NCI-H1105 (cell line): ENCODE measurements around the gene ALG3.

Experiments used
- DNase-seq: peaks from one replicate; lab custom pipeline; 2025; lab: John Stamatoyannopoulos, UW

Gene ALG3

DNA sequence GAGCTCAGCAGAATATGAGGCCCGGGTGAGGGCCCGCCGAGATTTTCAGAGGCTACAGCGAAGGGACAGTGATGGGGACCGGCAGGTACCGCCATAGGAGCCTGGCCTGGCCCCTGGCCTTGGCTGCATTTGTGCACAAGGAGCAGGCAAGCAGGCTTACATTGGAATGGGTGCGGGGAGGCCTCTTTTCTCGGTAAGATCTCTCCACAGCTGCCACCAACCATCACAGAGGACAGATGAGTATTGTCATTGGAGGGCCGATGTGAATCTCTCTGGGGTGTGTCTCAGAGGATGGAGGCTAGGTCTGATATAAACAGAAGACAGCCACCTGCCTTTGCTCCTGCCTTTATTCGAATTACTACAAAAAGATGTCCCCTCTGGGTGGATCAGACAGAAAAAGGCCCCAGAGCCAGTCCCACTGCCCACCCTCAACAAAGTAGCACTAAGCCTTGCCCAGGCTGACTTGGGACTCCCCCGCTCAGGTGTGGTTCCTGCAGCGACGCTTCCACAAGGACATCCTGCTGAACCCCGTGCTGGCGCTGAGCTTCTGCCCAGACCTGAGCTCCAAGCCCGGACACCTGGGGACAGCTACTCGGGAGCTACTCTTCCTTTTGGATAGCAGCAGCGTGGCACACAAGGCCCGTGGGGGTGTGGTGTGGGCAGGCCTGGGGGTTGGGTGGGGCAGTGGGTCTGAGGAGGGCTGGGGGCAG is 13.9 kb downstream of the ALG3 start:
- no peak for DNase-seq

DNA sequence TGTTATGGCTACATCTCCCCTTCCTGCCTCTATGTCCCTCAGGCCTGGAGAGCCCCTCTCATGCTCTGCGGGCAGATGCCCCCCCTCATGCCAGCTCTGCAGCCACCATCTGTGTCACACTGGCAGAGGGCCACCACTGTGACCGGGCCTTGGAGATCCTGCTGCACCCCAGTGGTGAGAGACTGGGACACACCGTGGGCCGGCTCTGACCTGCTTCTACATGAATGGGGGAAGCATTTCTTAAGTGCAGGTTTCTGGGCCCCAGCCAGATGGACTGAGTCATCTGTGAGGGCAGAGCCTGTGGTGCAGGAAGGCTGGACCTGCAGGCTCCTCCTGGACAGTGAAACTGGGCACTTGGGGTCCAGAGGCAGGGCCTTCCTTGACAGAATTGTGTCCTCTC is 14.5 kb downstream of the ALG3 start:
- no peak for DNase-seq

DNA sequence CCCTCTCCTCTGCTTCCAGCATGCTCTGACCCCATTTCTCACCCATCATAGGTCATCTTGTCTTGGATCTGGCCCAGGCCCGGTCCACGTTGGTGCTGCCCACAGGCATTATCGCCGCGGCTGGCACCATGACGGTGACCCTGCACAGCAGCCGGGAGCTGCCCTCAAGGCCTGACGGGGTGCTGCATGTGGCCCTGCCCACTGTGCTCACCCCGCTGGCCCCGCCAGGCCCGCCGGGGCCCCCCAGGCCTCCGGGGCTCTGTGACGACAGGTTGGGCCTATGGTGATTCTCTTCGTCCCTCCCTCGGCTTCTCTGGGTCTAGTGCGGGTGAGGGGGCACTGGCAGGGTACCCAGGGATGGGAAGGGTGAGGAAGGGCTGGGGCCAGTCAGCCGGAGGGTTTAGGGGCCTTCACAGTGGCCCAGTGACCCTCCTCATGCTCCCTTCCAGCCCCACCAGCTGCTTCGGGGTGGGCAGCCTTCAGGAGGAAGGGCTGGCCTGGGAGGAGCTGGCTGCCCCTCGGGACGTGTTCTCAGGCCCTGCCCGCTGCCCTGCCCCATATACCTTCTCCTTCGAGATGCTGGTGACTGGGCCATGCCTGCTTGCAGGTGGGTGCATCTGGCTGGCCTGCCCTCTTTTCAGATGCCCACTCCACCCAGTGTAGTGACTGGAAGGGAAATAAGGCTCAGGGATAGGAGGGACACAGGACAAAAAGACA is 15.5 kb downstream of the ALG3 start:
- no peak for DNase-seq

DNA sequence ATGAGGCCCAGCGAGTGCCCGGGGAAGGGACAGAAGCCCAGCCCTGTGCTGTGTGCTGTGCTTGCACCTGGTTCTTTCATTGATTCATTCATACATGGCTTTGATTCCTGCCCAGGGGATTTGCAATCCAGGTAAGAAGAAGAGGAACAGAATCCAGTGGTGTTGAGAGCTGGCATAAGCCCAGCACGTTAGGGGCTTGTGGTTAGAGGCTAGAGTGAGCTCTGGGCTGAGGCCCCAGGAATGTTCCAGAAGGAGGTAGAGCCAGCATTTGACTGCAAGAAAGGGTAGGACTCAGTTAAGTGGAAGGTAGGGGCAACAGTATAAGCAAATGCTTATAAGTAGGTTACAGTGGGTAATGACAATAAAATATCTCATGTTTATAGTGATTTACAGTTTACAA is 17.1 kb downstream of the ALG3 start:
- DNase-seq: no peak

DNA sequence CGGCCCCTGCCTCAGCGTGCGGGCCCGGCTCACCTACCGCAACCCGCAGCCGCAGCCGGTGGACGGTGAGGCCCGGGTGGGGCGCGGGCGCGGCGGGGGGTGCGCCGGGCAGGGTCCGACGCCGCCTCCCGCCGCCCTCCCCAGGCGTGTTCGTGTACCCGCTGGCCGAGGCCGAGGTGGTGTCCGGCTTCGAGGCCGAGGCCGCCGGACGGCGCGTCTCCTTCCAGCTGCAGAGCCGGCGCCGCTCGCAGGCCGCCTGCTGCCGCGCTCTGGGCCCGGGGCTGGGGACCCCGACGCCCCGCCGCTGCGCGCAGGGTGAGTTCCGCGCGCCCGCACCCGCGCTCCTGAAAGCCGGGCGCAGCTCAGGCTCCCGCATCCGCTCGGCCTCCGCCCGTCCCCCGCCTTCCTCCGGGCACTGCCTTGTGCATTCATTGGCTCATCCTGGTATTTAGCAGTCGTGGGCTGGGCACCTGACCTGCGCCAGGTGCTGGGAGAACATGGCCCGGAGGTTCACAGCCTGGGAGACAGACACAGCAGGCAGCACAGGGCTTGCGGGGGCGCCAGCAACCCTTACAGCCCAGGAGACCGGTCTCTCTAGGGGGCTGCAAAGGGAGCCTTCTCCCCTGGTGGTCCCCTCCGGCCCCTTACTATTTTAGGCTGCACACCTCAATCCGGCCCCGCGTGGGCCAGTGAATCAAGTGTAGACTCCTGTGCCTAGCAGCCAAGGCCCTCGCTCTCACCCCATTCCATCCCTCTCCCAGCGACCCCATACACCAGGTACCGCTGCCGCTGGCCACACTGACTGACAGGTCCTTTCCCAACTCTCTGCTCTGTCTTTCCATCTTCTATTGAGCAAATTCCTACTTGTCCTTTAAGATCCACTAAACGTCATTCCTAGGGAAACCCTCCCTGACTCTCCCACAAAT is 17.9 kb downstream of the ALG3 start:
- peak; percentile 75 for DNase-seq

DNA sequence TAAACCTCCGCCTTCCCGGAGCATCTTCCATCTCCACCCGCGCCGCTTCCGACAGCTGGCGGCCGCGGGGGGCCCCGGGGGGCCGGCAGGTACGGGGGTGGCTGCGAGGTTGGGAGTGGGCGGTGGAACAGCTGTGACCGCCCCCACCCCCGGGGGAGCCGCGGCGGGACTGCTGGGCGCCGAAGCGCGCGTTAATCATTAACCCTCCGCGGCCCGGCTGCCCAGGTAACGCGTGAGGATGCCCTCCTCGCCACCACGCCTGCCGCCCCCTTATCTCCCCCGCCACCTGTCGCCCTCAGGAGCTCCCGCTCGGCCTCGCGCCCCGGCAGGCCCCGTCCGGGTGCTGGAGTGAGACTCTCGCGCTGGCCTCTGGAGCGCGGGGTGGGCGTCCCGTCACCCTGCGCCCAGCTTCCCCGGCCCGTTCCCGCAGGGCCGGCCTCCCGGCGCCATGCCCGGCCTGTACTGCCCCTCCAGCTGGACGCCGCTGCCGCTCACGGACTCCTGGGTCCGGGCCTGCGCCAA is 18.6 kb downstream of the ALG3 start:
- DNase-seq: peak; percentile 28

DNA sequence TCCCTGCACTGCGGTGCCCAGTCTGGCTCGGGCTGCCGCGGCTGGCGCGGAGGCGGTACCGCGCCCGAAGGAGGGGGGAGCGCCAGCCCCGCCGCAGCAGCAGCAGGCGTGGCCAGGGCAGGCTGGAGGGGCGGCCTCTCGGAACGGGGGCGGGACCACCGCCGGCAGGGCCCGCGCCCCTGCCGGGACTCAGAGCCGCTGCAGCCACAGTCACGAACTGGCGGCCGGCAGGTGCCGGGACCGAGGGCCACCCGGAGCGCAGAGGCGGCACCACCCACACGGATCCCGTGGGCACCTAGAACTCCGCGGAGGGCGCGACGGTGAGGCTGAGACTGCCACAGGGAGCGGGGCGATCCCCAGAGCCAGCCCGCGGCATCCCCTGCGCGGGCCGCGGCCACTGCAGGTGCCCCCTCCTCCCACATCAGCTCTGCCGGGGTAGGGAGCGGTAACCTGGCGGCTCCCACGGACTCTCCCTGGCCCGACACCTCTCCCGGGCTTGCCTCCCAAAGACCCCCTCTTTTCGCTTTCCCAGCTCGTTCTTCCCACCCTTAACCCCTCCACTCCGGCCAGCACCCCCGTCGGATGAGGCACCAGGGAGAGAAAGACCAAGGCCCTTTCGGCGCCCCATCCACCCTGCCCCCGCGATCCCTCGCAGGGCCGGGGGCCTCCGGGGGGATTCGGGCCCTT is 19.2 kb downstream of the ALG3 start, which contains the start of gene VWA5B2:
Gene VWA5B2, plus strand, starts transcription at position 192 of the 687 bp plus-strand sequence. CDS start 944 bp downstream, outside the sequence.
- DNase-seq: peak; percentile 79

DNA sequence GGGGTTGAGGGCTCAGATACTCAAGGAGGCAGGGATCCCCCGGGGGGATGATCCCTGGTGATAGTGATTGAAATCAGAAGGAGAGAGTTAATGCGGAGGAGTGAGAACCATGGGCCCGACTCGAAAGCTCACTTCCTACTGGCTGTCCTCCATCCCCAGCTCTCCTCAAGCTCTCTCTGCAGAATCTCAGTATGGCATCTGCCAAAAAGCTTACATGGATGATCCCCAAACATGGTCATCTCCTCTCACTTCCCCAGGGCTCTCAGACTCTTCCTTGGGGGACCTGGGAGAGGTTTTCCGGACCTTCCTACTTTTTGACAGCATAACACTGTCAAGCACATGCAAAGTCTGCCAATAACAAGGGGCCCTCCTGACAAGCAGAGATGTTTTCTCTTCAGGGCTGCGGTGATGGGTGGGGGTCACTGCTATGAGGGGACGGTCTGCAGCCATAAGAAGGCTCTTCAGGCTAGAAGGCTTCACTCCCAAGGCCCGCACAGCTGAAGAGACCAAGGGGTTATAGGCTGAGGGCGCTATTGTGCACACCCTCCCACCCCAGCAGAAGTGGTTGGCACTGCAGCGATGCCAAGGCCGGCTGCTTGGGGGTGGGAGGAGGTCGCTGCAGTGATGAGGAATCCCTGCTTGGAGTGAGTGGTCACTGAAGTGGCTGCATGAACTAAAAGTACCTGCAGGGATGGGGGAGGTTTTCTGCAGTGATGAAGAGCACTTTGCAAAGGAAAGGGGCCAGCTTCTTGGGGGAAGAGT is 20.2 kb downstream of the ALG3 start:
- no peak for DNase-seq

DNA sequence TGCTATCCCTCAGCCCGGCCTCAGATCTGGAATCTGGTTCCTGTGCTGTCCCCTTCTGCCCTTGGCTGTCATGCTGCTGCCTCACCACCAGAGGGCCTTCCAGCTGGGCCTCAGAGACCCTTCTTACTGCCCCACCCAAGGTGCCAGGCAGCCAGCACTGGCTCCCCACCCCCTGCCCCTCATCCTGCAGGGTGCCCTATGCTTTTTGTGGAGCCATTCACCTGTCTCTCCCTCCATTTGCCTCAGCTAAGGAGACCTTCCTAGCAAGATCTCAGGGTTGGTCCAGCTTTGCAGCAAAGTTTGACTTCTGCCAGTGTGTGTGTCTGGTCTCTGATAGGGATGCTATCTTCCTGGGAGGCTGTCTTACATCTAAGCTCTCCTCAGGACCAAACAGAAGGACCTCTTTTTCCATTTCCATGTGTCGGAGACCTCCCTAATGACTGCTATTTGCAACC is 21.3 kb downstream of the ALG3 start:
- DNase-seq: peak; percentile 52

DNA sequence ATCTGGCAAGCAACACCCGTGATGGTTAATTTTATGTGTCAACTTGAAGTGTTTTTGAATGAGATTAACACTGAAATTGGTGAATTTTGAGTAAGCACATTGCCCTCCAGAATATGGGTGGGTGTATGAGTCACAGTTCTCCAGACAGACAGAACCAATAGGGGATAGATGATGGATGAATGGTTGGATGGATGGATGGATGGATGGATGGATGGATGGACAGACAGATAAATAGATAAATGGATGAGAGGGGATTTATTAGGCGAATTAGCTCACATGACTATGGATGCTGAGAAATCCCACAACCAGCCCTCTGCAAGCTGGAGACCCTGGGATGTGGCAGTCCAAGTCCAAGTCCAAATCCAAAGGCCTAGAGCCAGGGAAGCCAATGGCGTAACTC is 24.8 kb downstream of the ALG3 start:
- DNase-seq: no peak

DNA sequence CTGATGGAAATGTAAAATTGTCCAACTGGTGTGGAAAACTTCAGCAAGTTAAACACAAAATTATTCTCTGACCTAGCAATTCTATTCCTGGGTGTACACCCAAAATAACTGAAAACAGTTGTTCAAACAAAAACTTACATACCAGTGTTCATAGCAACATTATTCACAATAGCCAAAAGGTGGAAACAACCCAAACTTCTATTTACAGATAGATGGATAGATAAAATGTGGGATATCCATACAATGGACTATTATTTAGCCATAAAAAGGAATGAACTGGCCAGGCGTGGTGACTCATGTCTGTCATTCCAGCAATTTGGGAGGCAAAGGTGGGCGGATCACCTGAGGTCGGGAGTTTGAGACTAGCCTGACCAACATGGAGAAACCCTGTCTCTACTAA is 26.2 kb downstream of the ALG3 start:
- DNase-seq: no peak

DNA sequence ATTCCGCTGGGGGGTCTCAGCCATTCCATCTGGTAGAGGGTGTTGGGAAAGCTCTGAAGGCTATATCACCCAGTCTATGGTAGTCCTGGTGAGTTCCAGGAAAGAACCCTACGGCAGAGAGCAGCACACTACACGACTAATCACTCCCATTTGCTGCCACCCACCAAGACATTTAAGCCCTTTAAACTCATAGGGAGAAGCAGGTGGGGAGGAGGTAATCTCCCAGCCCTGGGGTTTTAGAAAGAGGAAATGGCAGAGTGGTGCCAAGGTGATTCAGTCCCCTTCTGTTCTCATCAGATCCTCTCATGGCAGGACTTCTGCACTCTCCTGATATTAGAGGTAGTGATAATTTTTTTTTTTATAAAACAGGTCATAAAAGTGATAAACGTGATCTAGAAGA is 29.9 kb downstream of the ALG3 start:
- DNase-seq: no peak

DNA sequence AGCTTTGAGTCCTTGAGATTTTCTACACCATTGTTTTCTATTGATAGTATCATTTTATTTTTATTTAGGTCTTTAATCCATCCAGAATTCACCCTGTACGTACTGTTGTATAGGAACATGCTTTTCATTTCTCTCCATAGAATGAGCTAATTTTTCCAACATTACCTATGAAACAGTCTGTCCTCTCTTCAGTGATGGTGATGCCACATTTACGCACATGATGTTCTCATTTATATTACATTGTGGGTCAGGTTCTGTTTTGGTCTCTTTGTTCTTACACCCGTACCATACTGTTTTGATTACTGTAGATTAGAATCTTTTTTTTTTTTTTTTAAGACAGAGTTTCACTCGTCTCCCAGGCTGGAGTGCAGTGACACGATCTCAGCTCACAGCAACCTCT is 37.0 kb downstream of the ALG3 start:
- no peak for DNase-seq

DNA sequence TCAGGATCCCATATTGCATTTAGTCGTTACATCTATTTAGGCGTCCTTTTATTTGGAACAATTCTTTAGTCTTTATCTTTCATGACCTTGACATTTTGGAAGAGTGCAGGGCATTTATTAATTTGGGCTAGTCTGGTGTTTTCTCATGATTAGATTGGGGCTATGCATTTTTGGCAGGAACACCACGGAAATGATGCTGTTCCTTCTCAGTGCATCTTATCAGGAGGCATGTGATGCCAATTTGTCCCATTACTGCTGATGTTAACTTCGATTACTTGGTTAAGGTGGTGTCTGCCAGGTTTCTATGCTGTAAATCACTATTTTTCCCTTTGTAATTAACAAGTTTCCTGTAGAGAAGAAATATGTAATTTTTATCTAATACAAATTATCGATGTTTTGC is 37.5 kb downstream of the ALG3 start:
- no peak for DNase-seq

DNA sequence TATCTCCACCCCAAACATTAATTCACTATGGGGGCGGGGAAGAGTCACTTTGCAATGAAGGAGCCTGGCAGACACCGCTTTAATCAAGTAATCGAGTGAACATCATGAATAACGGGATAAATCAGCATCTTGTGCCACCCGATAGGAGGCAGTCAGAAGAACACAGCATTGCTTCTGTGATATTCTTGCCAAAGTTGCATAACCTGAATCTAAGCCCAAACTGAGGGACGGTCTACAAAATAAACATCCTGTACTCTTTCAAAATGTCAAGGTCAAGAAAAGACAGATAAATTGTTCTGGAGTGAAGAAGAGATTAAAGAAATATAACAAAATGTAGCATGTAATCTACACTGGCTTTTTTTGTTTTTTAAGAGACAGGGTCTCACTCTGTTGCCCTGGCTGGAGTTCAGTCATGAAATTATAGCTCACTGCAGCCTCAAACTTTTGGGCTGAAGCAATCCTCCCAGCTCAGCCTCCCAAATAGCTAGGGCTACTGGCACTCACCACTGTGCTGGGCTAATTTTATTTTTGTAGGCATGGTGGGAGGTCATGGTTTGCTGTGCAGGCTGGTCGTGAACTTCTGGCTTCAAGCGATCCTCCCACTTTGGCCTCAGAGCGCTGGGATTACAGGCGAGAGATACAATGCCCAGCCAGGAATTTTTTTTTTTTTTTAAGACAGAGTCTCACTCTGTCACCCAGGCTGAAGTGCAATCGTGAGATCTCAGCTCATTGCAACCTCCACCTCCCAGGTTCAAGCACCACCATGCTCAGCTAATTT is 39.4 kb downstream of the ALG3 start:
- no peak for DNase-seq

DNA sequence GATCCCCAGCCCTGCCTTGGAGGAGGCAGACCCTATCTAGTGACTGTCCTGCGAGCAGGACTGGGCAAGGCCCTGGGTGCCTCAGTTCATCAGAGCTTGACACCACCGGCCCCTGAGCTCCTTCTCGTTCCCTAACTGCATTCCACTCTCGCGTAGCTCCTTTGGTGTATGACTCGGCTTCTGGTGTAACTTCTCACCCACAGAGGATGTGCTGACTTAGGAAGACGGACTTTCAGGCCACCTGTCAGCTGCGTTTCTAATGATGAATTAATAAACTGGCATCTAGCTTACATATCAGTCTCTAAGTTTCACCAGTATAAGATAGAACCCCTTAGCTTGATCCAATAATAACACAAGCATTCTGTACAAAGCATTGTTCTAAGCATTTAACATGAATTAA is 45.2 kb downstream of the ALG3 start:
- no peak for DNase-seq

DNA sequence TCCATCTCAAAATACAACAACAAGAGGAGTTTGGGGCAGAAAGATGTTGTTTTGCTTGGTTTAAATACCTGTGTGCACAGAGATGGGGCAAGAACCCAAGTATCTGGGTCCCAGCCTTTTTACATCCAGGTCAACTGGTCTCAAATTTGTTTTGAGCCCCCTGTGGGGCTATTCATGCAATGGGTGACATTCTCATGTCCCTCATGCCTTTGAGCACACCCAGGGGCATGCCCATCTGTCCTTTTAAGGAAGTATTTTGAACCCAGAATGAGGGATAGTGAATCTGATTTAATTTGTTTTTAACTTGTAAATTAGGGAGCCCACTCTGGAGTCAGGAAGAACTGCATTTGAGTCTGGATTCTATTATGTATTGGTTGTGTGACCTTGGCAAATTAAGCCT is 47.9 kb downstream of the ALG3 start:
- no peak for DNase-seq

DNA sequence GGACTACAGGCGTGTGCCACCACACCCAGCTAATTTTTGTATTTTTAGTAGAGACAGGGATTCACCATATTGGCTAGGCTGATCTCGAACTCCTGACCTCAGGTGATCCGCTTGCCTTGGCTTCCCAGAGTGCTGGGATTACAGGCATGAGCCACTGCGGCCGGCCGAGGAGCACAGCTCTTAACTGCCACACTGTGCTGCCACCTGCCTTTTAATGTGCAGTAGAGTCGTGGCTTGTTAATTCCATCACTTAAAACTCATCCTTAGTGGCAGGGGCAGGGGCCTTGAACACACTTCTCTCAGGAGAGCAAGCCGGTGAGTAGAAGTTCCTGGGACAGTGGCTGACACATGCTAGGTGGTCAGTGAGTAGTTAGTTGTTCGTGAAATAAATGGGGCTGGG is 50.3 kb downstream of the ALG3 start:
- no peak for DNase-seq

DNA sequence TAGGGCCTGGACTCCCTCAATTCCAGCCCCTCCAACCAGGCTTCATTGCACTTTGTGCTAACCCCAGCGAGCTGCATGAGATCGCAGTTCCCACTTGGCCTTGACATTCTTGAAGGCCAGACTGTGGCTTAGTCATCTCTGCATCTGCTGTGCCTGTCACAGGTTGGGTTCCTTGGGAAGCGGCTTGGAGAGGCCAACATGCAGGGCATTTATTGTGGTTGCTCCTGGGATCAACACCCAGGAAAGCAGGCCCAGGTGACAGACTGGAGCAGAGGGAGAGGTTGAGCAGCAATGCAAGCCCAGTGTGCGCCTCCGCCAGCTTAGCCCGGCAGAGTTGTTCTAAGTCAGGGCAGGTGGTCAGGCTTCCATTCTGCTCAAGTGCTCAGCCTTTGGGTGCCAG is 52.2 kb downstream of the ALG3 start:
- no peak for DNase-seq

DNA sequence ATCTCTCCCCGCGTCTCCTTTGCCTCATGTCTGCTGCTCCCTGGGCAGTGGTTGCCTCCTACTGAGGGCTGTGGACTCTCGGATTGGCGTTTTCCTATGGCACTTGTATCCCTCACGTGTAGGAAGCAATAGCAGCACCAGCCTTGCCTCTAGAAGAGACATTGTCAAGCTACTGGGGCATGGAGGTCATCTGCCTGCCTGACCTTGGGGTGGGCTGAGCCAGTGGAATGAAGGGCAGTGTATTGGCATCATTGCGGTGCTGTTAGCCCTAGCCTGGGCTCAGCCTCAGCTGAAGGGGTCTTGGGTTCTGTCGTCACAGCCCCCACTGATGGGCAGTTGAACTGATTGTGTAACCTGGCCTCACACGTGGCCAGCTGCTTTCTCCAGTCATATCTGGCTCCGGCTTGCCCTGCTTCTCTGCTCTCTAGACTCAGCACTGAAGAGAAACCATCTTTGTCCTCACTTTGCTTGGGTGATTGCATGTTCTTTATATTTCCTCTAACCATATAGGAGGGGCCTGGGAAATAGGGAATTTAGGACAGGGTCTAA is 54.7 kb downstream of the ALG3 start:
- DNase-seq: no peak
